ENCODE data around the gene RNF223.

GRCh38 chr1:1075148-1075935 lies 1.2 kb upstream of the RNF223 start:
- TF ChIP-seq CTCF (IDR thresholded peaks at IDR 0.05; ENCODE audit: low read length) (no peak), EZH2 (IDR thresholded peaks at IDR 0.05; ENCODE audit: borderline replicate concordance, low read length) (no peak)

Measured in OCI-LY1 (cell line).